Ishikawa (cell line): Measurements from ENCODE around the gene EVC2.

Source experiments
- CEBPB ChIP-seq: IDR thresholded peaks from 2 replicates; pipeline ENCODE4 v1.6.1; 2012
- CREB1 ChIP-seq: IDR thresholded peaks from 2 replicates; pipeline ENCODE4 v1.6.1; 2012; ENCODE audit warnings: low read depth
- EGR1 ChIP-seq: IDR thresholded peaks from 2 replicates; pipeline ENCODE4 v1.6.1; 2012
- EP300 ChIP-seq: IDR thresholded peaks from 2 replicates; pipeline ENCODE4 v1.6.1; 2012; ENCODE audit warnings: borderline replicate concordance
- FOXM1 ChIP-seq: IDR thresholded peaks from 2 replicates; pipeline ENCODE4 v1.6.1; 2012; ENCODE audit warnings: low read depth, borderline replicate concordance
- NFIC ChIP-seq: IDR thresholded peaks from 2 replicates; pipeline ENCODE4 v1.6.1; 2012
- RAD21 ChIP-seq: IDR thresholded peaks from 2 replicates; pipeline ENCODE4 v1.6.1; 2012; ENCODE audit warnings: low read depth
- REST ChIP-seq: IDR thresholded peaks from 2 replicates; pipeline ENCODE4 v1.6.1; 2012; ENCODE audit warnings: low read depth, mild to moderate bottlenecking
- TAF1 ChIP-seq: IDR thresholded peaks from 2 replicates; pipeline ENCODE4 v1.6.1; 2012; ENCODE audit warnings: low read depth, mild to moderate bottlenecking
- TCF12 ChIP-seq: IDR thresholded peaks from 2 replicates; pipeline ENCODE4 v1.6.1; 2012; ENCODE audit warnings: low read depth
- TEAD4 ChIP-seq: IDR thresholded peaks from 2 replicates; pipeline ENCODE4 v1.6.1; 2012
- USF1 ChIP-seq: IDR thresholded peaks from 2 replicates; pipeline ENCODE4 v1.6.1; 2012
- YY1 ChIP-seq: IDR thresholded peaks from 2 replicates; pipeline ENCODE4 v1.6.1; 2012; ENCODE audit warnings: low read depth
- ZBTB7A ChIP-seq: IDR thresholded peaks from 2 replicates; pipeline ENCODE4 v1.6.1; 2012; ENCODE audit warnings: low read depth
- TF ChIP-seq, protein P1 (sequence below): IDR thresholded peaks from 2 replicates; pipeline ENCODE4 v1.6.1; 2012

Gene EVC2

GRCh38 chr4:5753766-5754528 is 45.6 kb upstream of the EVC2 start:
- no peak for TF ChIP-seq TEAD4
- no peak for TF ChIP-seq FOXM1
- TF ChIP-seq NFIC, result no peak
- no peak for TF ChIP-seq USF1
- no peak for TF ChIP-seq TAF1
- TF ChIP-seq RAD21, result no peak
- TF ChIP-seq EGR1, result no peak
- TF ChIP-seq CEBPB, result no peak
- TF ChIP-seq EP300, result no peak
- TF ChIP-seq YY1, result no peak
- no peak for TF ChIP-seq REST
- TF ChIP-seq, protein P1, sequence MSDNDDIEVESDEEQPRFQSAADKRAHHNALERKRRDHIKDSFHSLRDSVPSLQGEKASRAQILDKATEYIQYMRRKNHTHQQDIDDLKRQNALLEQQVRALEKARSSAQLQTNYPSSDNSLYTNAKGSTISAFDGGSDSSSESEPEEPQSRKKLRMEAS, result no peak
- no peak for TF ChIP-seq ZBTB7A
- no peak for TF ChIP-seq CREB1
- no peak for TF ChIP-seq TCF12

GRCh38 chr4:5753366-5753765 is 45.0 kb upstream of the EVC2 start:
- TF ChIP-seq NFIC (no peak), TAF1 (no peak), CEBPB (no peak), EGR1 (no peak), TEAD4 (no peak), USF1 (no peak), EP300 (no peak), REST (no peak), CREB1 (no peak), TCF12 (no peak), FOXM1 (no peak), ZBTB7A (no peak), RAD21 (no peak), YY1 (no peak)
- TF ChIP-seq, protein P1, result no peak

- TF ChIP-seq ZBTB7A (no peak), EGR1 (no peak), FOXM1 (no peak), CEBPB (no peak), REST (no peak), CREB1 (no peak), TCF12 (no peak), TAF1 (no peak), RAD21 (no peak), NFIC (no peak), YY1 (no peak), TEAD4 (no peak), EP300 (no peak), USF1 (no peak)
- TF ChIP-seq, protein P1, result no peak
These were observed 44.2 kb upstream of the EVC2 start for GRCh38 chr4:5752376-5753184.
